GM10266 (cell line): ENCODE data around the gene TNFSF12.

ENCODE experiments used
- DNase-seq: peaks from one replicate; pipeline ENCODE4 v3.0.0; 2012; ENCODE audit errors: extremely low spot score
- TF ChIP-seq, protein P1 (sequence below): IDR thresholded peaks from 2 replicates; pipeline ENCODE4 v1.5.1; 2012; ENCODE audit warnings: mild to moderate bottlenecking, low read depth; ENCODE audit not compliant: control insufficient read depth, insufficient read depth; ENCODE audit errors: missing control alignments

TNFSF12 gene

GRCh38 chr17:7583253-7584109 is 34.6 kb downstream of the TNFSF12 start, which contains the start of gene MPDU1:
MPDU1 (plus strand) TSS chr17:7583852; CDS start chr17:7583863, 11 bp downstream.
- TF ChIP-seq, protein P1, sequence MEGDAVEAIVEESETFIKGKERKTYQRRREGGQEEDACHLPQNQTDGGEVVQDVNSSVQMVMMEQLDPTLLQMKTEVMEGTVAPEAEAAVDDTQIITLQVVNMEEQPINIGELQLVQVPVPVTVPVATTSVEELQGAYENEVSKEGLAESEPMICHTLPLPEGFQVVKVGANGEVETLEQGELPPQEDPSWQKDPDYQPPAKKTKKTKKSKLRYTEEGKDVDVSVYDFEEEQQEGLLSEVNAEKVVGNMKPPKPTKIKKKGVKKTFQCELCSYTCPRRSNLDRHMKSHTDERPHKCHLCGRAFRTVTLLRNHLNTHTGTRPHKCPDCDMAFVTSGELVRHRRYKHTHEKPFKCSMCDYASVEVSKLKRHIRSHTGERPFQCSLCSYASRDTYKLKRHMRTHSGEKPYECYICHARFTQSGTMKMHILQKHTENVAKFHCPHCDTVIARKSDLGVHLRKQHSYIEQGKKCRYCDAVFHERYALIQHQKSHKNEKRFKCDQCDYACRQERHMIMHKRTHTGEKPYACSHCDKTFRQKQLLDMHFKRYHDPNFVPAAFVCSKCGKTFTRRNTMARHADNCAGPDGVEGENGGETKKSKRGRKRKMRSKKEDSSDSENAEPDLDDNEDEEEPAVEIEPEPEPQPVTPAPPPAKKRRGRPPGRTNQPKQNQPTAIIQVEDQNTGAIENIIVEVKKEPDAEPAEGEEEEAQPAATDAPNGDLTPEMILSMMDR, result no peak
- peak; percentile 94 for DNase-seq

DNA sequence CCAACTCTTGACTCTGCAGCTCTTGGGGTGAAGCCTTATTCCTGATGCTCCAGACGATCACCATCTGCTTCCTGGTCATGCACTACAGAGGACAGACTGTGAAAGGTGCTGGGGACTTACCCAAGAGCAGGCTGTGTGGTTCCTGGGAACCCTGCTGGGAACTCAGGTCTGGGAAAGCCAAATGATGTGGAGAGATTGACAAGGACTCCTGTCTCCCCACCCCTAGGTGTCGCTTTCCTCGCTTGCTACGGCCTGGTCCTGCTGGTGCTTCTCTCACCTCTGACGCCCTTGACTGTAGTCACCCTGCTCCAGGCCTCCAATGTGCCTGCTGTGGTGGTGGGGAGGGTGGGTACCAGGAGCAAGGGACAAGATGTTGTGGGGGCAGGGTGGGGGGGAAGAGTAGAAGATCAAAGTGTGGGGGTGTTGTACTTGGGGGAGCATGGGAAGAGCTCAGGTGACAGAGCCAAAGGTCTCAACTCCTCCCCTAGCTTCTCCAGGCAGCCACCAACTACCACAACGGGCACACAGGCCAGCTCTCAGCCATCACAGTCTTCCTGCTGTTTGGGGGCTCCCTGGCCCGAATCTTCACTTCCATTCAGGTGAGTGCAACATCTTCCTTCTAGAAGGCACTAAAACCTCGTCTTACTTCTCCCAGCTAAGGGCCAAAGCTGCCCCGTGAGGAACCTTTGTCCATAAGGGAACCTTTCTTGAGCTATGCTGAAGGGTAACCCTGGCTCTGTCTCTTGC is 38.0 kb downstream of the TNFSF12 start:
- TF ChIP-seq, protein P1, result no peak
- no peak for DNase-seq

- DNase-seq, result no peak
- TF ChIP-seq, protein P1, result no peak
Observed at GRCh38 chr17:7587420-7588151, 38.7 kb downstream of the TNFSF12 start.

DNA sequence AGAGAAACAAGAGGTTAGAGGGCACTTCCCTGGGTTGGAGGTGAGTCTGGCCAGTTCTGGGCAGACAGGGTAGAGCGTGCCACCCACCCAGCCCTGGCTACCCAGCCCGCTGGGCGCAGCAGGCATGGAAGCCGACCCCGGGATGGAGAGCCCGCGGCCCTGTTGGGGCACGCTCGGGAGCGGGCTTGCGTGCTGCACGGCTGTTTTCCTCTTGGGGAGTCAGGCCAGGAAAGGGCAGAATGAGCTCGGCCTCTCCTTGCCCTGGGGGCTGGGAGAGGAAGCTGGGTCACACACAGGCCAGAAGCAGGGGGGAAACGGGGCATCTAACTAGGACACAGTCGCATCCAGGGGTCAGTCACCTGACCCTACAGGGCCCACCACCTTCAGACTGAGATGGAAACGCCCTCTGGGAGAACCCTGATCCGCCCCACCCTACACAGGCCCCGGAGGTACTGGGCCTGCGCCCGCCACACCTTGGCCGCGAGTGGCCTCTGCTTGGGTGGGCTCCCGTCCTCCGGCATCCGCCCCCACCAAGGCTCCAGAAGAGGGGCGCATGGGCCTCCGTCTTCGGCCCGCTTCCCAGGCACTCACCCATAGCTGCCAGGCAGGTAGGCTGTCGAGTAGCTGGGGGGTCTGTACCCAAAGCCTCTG is 39.8 kb downstream of the TNFSF12 start:
- no peak for DNase-seq
- TF ChIP-seq, protein P1, result no peak

DNA sequence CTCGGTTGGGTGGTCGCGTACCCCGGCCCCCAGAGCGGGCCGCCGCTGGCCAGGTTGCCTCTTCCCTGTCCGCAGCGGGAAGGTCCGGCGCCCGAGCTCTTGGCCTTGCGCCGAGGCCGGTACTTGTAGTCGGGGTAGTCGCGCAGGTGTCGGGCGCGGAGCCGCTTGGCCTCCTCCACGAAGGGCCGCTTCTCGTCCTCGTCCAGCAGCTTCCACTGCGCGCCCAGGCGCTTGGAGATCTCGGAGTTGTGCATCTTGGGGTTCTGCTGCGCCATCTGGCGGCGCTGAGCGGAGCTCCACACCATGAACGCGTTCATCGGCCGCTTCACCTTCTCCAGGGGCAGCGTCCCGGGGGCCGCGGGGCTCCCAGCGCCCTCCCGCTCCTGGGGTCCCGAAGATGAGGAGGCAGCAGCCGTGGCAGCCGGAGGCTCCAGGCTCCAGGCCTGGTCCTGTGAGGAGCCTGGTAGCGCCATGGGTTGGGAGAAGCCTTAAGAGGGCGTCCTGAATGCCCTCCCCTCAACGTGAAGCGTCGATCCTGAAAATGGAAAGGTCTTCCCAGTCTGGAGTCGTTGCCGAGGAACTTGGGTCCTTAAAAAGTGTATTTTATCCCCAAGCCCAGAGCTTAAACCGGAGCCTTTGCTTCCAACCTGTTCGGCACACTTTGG is 40.5 kb downstream of the TNFSF12 start:
- peak; percentile 90 for DNase-seq
- TF ChIP-seq, protein P1, result peak; percentile 71

GRCh38 chr17:7589891-7590691 is 41.2 kb downstream of the TNFSF12 start, which contains the start of gene SOX15:
SOX15 (minus strand) TSS chr17:7590094; CDS start chr17:7589676, 418 bp downstream.
- DNase-seq, result no peak

More at GRCh38 chr17:7589891-7590691, 41.2 kb downstream of the TNFSF12 start, which contains the start of gene SOX15:
- TF ChIP-seq, protein P1, result no peak
